ENCODE results near the gene CTDSPL. TPM values are rescaled to one million over a fixed set of nuclear protein-coding genes. Genes with fewer than 3 reads are reported as not detected.

CTDSPL gene
- total and polyA plus RNA-seq, 7 donors = 2.7 to 24.6 (median 6.8) TPM

DNA sequence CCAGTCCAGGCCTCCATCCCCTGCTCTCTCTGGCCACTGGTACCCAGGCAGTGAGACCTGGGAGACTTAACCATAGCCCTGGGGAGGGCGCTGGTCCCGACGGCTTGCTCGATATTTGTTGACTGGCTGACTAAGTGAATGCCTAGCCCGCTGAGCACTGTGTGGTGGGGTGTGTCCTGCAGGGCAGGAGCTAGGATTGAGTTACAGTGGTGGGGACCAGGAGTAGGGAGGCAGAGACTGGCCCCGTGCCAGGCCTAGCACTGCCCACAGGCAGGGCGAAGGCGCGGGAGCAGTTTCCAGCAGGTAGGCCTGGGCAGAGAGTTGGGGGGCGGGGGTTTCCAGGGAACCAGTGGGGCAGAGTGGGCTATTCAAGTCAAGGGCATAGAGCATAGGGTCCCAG is 128.8 kb downstream of the CTDSPL start, which contains the start of gene VILL:
Gene VILL, plus strand, starts transcription at position 260 of the 400 bp plus-strand sequence. CDS start 2,887 bp downstream, outside the sequence.
- TF ChIP-seq, protein P1, sequence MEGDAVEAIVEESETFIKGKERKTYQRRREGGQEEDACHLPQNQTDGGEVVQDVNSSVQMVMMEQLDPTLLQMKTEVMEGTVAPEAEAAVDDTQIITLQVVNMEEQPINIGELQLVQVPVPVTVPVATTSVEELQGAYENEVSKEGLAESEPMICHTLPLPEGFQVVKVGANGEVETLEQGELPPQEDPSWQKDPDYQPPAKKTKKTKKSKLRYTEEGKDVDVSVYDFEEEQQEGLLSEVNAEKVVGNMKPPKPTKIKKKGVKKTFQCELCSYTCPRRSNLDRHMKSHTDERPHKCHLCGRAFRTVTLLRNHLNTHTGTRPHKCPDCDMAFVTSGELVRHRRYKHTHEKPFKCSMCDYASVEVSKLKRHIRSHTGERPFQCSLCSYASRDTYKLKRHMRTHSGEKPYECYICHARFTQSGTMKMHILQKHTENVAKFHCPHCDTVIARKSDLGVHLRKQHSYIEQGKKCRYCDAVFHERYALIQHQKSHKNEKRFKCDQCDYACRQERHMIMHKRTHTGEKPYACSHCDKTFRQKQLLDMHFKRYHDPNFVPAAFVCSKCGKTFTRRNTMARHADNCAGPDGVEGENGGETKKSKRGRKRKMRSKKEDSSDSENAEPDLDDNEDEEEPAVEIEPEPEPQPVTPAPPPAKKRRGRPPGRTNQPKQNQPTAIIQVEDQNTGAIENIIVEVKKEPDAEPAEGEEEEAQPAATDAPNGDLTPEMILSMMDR (IDR thresholded peaks at IDR 0.05) = no peak
- no peak within 1 kb of the TSS for H3K4me3 ChIP-seq
- no peak within 1 kb of the TSS for H3K27ac ChIP-seq
- no peaks in the 10 kb centered on the region for H3K9me3 ChIP-seq
- DNase-seq (no peak), ATAC-seq (no peak)
- H3K4me1 ChIP-seq = no peaks in the 10 kb centered on the region
- H3K27me3 ChIP-seq (ENCODE audit: insufficient read depth in 3 of 3, low read length in 2 of 3) = no peaks in the 10 kb centered on the region
- WGBS, 3 donors = 76 to 80% (median 79%) methylated on average over 10 of the region's 10 CpGs
- no peaks in the 10 kb centered on the region for H3K36me3 ChIP-seq (ENCODE audit: insufficient read depth in 1 of 2, low read depth in 1 of 2)
- intact Hi-C loops (cut with DNase I) = no loop called here

DNA sequence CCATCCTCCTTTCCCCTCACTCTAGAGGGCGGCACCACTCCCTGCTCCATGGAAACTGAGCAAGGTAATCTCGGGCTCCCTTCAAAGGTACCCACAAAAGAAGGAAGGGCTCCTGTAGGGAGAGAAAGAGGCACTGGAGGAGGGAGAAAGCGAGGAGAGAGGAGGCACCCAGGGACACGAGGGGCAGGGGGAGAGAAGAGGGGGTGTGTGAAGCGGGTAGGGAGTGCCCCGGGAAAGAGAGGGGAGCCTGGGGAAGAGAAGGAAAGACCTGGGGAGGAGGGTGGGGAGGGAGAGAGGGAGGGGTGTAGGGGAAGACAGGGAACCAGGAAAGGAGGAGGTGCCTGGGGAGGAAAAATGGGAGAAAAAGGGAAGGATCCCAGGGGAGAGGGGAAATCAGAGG is 129.4 kb downstream of the CTDSPL start:
- ATAC-seq = no peak
- no peak for DNase-seq

DNA sequence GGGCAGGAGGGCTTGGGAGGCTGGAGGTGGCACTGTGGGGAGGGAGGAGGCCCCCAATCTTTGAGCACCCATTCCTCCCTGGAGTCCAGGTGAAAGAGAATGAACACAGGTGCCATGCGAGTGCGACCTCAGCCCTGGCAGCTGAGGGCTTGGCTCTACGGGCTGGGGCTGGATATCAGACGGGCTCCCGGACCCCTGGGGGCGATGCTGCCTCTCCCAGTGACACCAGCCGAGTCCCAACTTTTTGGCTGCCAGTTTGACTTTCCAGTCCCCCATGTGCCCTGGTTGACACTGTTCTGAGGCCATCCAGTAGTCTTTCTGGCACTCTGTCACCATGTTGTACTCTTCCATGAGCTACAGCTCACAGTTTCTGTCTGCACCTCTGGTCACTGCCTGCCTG is 130.1 kb downstream of the CTDSPL start:
- TF ChIP-seq, protein P1 (IDR thresholded peaks at IDR 0.05) = no peak
- Histone ChIP-seq H3K36me3 (ENCODE audit: insufficient read depth in 1 of 2, low read depth in 1 of 2) (no peaks in the 10 kb centered on the region), H3K4me1 (no peaks in the 10 kb centered on the region), H3K27me3 (ENCODE audit: insufficient read depth in 3 of 3, low read length in 2 of 3) (no peaks in the 10 kb centered on the region), H3K4me3 (no peak overlapping the region), H3K9me3 (no peaks in the 10 kb centered on the region), H3K27ac (no peak overlapping the region)
- intact Hi-C loops (cut with DNase I) = no loop called here
- DNase-seq = no peak
- no peak for ATAC-seq
- WGBS, 3 donors = 82 to 95% (median 82%) methylated on average over 7 of the region's 7 CpGs

More for the DNA sequence above, 129.4 kb downstream of the CTDSPL start:
- no peaks in the 10 kb centered on the region for H3K36me3 ChIP-seq (ENCODE audit: insufficient read depth in 1 of 2, low read depth in 1 of 2)
- no peak overlapping the region for H3K4me3 ChIP-seq
- TF ChIP-seq, protein P1 (IDR thresholded peaks at IDR 0.05) = no peak
- intact Hi-C loops (cut with DNase I) = no loop called here
- H3K4me1 ChIP-seq = no peaks in the 10 kb centered on the region
- H3K27ac ChIP-seq = no peak overlapping the region
- H3K27me3 ChIP-seq (ENCODE audit: insufficient read depth in 3 of 3, low read length in 2 of 3) = no peaks in the 10 kb centered on the region
- H3K9me3 ChIP-seq = no peaks in the 10 kb centered on the region
- 54 to 70% (median 63%) methylated on average over 6 of the region's 6 CpGs for WGBS, 3 donors

DNA sequence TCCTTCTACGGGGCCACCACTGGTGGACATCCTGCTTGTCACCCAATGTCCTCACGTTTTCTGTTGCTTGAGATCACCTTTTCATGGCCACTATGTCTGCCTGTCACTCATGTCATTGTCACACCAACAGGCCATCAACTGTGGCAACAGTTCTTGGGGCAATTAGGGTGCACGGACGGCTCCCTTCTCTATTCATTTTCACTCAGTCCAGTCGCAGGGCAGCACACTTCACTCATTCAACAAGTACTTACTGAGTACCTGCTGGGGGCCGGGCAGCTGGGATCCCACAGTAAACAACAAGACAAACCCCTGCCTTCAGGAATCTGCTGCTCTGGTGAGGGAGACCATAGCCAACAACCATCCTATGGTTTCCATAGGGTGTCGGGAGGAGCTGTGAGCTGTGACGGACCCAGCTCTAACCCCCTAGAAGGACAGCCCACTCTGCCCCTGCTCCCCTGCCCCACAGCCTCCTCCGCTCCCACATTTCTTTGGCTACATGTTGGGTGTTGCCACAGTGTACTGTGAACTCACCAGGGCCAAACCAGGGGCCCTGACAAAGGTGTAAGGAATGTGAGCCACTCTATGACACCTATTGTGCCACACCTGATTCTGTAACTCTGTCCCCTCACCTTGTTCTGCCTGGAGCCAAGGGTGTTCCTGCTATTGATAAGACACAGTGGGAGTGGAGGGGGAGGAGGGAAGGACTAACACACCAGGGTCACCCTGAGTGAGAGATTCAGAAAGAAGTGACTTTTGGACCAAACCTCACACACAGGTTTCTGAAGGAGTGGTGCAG is 130.8 kb downstream of the CTDSPL start:
- no peak for DNase-seq
- WGBS, 3 donors = 90 to 94% (median 91%) methylated on average over 9 of the region's 9 CpGs
- no peak for ATAC-seq
- Histone ChIP-seq H3K36me3 (ENCODE audit: insufficient read depth in 1 of 2, low read depth in 1 of 2) (no peaks in the 10 kb centered on the region), H3K27ac (no peak overlapping the region), H3K9me3 (no peaks in the 10 kb centered on the region), H3K4me3 (no peak overlapping the region), H3K4me1 (no peaks in the 10 kb centered on the region), H3K27me3 (ENCODE audit: insufficient read depth in 3 of 3, low read length in 2 of 3) (no peaks in the 10 kb centered on the region)
- TF ChIP-seq, protein P1 (IDR thresholded peaks at IDR 0.05) = no peak
- intact Hi-C loops (cut with DNase I) = no loop called here

All from psoas muscle (tissue), 8 donors.